CD4-positive, alpha-beta T cell treated with Interleukin-15 for 1 hour (primary cell): ENCODE data around the gene DSN1.
A peak's percentile ranks its signal among the peaks of the same experiment; 100 is the strongest.

Experiments
- DNase-seq: peaks from one replicate; pipeline ENCODE4 v3.0.0-alpha.2; 2020

DSN1 gene

DNA sequence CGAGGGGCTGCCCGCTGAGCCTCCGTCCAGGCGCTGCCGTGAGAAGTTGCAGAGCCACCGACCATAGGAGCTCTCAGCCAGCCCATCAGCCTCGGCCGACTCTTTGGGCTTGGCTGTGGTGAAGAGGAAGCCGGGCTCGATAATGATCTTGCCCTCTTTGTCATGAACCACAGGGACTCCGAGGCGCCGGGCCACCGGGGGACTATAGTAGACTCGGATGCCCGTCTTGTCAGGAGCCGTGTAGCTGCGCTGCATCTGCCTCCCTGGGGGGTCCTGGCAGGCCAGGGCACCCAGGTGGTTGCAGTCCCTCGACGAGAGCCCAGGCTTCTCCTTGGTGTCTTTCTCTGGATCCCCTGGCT is 20.5 kb upstream of the DSN1 start:
- DNase-seq, result no peak

- no peak for DNase-seq
These were observed 19.9 kb upstream of the DSN1 start for GRCh38 chr20:36793294-36794115.

GRCh38 chr20:36792422-36792821 is 18.9 kb upstream of the DSN1 start:
- DNase-seq, result no peak

DNA sequence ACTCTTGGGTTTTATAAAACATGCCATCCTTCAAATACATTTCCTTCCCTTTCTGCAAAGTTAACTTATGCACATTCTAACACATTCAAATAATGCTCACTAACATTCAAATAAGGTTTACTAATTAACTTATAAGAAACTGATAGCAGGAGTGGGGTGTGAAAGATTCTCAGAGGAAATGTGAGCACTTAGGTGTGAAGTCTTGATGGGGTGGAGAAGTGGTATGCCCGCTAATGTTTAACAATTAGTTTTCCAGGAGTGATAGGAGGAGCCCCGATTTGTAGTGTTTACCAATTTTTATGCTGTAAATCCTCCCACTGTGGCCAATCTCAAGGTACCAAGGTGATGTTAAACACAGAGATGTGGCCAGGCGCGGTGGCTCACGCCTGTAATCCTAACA is 18.3 kb upstream of the DSN1 start:
- no peak for DNase-seq

DNA sequence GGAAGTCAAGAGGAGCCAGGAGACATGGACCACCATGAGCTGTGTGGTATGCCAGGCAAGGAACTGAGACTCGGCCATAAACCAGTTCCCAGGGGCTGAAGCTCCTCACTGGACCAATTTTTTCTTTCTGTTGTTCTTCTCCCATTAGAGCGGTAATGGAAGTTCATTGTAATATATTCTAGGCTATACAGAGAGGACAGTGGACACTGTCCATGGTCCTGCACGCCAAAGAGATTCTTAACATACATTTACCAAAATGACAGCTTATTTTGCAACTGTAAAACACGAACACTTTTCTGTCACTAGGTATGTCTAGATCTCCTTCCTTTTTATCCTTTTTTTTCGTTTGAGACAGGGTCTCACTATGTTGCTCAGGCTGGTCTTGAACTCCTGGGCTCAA is 13.1 kb upstream of the DSN1 start:
- no peak for DNase-seq

- no peak for DNase-seq
These were observed 12.7 kb upstream of the DSN1 start for GRCh38 chr20:36786246-36786645.

DNA sequence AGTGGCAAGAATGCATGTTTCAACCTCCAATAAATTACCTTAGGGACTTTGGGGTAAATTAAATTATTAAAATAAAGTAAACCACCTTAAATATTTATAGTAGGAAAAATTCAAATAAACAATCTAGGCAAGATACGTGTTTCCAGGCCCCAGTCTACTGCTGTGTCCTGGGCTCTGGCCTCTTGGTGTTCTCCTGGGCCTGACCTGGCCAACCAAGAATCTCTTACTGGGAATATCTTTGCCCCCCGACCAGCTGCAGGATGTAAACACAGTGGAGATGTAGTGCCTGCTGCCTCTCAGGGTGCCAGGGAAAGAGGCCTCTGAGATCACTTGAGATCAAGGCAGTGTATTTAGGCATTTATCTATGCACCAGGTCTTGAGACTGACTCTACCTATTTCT is 11.7 kb upstream of the DSN1 start:
- DNase-seq, result no peak

- DNase-seq, result no peak
These were observed 11.3 kb upstream of the DSN1 start for GRCh38 chr20:36784900-36785299.

GRCh38 chr20:36784116-36784515 is 10.6 kb upstream of the DSN1 start:
- no peak for DNase-seq

GRCh38 chr20:36779656-36780025 is 6.1 kb upstream of the DSN1 start:
- no peak for DNase-seq

- DNase-seq, result no peak
These were observed 5.5 kb upstream of the DSN1 start for GRCh38 chr20:36778831-36779655.

DNA sequence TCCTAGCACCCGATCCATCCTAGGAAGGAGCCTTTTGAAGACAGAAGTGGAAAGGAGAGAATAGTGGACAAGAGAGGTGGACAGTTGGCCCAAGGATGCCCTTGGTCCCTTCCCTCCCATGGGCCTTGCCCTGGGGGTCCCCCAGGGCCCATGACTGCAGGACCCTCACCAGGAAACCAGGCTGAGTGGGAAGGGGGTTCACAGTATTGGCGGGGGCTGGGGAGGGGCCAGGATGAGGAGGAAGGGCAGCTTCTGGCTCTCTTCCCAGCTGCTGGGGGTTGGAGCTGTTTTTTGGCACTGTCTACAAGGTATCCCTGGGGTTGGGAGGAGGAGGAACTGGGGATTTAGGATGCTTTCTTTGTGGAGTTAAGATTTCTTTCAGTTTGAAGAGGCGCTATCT is 4.0 kb upstream of the DSN1 start:
- DNase-seq, result no peak

DNA sequence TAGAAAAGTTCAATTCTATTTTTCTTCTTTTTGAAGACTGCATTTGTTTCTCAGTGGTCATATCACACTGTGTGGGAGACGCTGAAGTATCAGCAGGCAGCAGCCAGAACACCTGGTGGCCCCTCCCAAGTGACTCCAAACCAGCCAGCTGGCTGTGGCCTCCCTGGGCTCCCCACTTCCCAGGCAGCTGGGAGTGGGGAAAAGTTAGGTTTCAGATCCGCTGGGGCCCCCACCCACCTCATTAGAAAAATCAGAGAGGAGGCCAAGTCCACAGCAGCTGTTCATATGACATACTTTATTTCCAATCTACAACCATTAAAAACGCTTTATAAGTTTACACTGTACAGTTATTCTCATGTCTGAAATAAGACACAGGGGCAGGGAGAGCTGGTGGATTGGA is 3.6 kb upstream of the DSN1 start:
- DNase-seq, result no peak

DNA sequence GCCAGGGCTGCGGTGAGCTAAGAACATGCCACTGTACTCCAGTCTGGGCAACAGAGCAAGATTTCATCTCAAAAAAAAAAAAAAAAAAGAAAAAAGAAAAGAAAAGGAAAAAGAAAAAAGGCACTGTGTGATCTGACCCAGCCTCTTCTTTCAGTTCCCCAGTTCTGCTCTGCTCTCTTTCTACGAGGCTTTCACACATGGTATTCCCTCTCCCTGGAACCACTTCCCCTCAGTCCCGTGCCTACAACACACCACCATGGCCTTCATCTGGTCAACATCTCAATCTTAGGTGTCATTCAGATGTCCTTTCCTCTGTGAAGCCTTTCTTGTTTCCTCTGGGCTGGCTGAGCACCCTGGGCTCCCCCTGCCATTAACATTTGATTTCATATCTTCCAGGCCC is 2.3 kb upstream of the DSN1 start:
- no peak for DNase-seq

- DNase-seq, result no peak
These were observed 1.6 kb upstream of the DSN1 start for GRCh38 chr20:36775196-36775595.

- DNase-seq, result no peak
These were observed 411 bp downstream of the DSN1 start for GRCh38 chr20:36773107-36773596.

DNA sequence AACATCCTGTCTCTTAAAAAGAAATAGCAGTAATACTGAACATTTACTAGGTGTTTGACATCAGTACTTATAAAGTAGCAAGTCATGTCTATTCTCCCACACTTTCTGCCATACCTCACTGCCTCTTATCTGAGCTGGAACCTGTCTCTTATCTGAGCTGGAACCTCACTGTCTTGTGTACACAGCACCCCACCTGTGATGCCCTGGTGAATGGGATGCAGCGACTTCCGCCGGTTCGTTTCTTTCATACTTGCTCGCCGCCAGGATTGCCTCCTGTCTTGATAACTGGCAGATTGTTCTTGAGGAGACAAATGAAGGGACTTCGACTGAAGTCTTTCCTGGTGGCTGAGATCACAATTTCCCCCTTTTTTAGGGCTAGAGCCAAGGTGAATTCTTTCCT is 2.9 kb downstream of the DSN1 start:
- DNase-seq, result no peak

DNA sequence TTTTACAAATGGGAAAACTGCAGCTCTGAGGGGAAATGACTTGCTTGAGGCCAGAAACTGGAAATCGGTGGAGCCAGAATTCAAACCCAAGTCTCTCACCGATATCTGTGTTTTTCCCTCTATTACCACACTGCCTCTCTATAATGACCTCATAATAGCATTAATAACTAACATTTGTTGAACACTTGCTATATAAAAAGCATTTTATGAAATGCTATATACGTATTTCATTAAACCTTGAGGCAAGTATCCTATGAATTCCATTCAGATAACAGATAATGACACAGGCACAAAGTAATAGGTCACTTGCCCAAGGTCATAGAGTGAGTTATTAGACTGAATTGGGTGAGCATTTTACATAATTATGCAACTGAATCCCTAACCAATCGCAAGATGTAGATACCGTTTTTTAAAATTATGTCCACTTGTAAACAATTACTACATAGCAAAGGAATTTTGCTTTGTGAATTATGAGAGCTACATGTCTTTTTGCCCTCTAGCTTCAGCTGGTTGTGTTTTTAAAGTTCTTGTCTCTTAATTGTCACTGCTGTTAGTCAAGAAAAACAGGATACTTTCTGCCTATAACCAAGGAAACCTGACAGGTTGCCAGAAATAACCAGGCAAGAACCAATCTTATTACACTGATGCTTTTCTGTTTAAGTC is 4.7 kb downstream of the DSN1 start:
- no peak for DNase-seq

GRCh38 chr20:36761125-36761524 is 12.4 kb downstream of the DSN1 start:
- no peak for DNase-seq

DNA sequence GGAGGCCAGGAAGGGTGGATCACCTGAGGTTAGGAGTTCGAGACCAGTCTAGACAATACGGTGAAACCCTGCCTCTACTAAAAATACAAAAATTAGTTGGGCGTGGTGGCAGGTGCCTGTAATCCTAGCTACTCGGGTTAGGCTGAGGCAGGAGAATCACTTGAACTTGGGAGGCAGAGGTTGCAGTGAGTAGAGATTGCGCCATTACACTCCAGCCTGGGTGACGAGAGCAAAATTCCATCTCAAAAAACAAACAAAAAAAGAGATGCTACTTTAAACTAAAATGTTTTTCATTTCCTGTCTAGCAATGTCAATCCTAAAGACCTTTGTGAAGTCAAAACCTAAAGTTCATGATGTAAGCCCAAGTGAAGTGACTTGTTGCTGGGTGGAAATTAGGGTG is 12.9 kb downstream of the DSN1 start:
- no peak for DNase-seq

GRCh38 chr20:36758276-36758675 is 15.3 kb downstream of the DSN1 start:
- no peak for DNase-seq

DNA sequence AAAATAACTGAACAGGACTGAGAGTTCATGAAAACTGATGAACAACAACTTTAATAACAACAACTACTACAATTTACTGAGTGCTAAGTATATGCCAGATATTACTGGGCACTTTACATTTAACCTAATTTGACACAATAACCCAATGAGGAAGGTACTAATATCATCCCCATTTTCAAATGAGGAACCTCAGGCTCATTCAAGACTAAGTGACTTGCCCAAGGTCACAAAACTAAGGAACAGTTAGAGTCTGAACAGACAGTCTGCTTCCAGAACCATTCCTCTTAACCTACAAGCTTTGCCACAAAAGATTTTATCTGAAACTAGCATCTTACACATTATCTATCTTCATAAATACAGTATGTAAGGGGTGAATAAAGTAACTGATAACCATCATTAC is 17.1 kb downstream of the DSN1 start:
- DNase-seq, result no peak

- DNase-seq, result peak; percentile 48
These were observed 18.8 kb downstream of the DSN1 start for GRCh38 chr20:36754656-36755222.
